ENCODE data around the gene PAFAH2. TPM values are rescaled to one million over a fixed set of nuclear protein-coding genes. Genes with fewer than 3 reads are reported as not detected.
A peak's percentile ranks its signal among the peaks of the same experiment; 100 is the strongest.

PAFAH2 gene
- total and polyA plus RNA-seq, 12 donors, result 6.6 to 32.8 (median 13.6) TPM

DNA sequence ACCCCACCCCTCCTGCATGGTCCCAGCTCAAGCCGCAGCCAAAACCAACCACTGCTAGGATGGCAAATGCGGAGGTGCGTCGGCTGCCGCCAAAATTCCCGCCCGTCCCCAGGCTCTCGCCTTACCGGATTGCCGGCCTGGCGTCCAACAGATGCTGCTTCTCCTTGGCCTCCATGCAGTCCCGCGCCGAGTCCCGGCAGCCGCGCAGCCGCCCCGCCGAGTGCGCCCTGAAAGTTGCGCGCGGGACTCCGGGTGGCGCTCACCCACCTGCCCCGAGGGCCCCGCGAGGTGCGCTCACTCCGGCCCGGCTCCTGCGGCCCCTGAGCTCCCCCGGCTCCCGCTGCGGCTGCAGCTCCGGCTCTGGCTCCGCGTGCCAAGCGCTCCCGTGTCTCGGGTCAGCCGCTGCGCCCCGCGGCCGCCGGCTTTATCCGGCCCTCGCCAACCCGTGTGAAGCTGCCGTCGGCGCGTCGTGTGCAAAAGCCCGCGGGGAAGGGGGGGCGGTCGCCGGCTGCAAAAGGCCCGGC lies 47.9 kb upstream of the PAFAH2 start, which contains the start of gene SLC30A2:
TSS of gene SLC30A2 (minus strand) at position 397 of the 524 bp plus-strand sequence. CDS start at position 175, 222 bp downstream.
- Histone ChIP-seq H3K4me1 (replicated peaks in 1 of 2) (peaks cover 0 to 14% of the 10 kb centered on the region in 2 donors), H3K36me3 (replicated peaks in 1 of 2) (no peaks in the 10 kb centered on the region), H3K27me3 (peaks cover 33% of the 10 kb centered on the region), H3K27ac (no peak within 1 kb of the TSS), H3K4me3 (peak within 1 kb of the TSS in 1 of 4 donors; percentile 38), H3K9me3 (replicated peaks in 1 of 3) (no peaks in the 10 kb centered on the region)
- intact Hi-C loops (cut with DNase I), result no loop called here
- 1 to 3% (median 1%) methylated on average over 13 to 62 of the region's 62 CpGs; no CpG with 5 or more reads in 1 of the 4 donors for WGBS, 4 donors
- no peak for DNase-seq
- no peak for TF ChIP-seq CTCF (IDR thresholded peaks at IDR 0.05)

- Histone ChIP-seq H3K27me3 (peaks cover 33% of the 10 kb centered on the region), H3K36me3 (replicated peaks in 1 of 2) (no peaks in the 10 kb centered on the region), H3K4me1 (replicated peaks in 1 of 2) (peaks cover 0 to 14% of the 10 kb centered on the region in 2 donors), H3K27ac (no peak overlapping the region), H3K9me3 (replicated peaks in 1 of 3) (no peaks in the 10 kb centered on the region), H3K4me3 (peak overlapping the region in 1 of 4 donors; percentile 38)
- DNase-seq, result no peak
- TF ChIP-seq POLR2A (IDR thresholded peaks at IDR 0.05) (no peak), CTCF (IDR thresholded peaks at IDR 0.05) (no peak)
- intact Hi-C loops (cut with DNase I), result loop anchor here in 1 of 2 donors (5.0 kb wide), 1 partner anchor 107 kb away; no protein-coding TSS in a partner anchor
- 47 to 65% (median 55%) methylated on average over 18 to 29 of the region's 29 CpGs for WGBS, 4 donors
Measured at GRCh38 chr1:26044971-26045721, 47.3 kb upstream of the PAFAH2 start.

DNA sequence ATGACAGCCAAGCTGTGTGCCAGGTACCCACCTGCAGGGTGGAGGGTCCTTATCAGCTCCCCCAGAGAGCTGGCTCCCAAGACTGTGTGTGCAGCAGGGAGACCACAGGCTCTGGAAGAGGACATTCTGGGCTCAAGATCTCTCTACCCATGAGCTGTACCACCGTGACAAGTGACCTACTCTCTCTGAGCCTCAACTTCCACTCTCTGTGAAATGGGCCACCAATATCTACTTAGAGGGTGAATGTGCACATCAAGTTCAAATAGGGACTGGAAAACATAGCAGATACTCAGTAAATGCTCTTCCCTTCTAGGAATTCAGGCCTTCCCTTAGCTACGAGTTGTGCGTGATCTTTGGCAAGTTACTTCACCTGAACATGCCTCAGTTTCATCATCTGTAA lies 46.6 kb upstream of the PAFAH2 start:
- peaks cover 0 to 11% of the 10 kb centered on the region in 2 donors for H3K4me1 ChIP-seq (replicated peaks in 1 of 2)
- intact Hi-C loops (cut with DNase I), result loop anchor here in 1 of 2 donors (5.0 kb wide), 1 partner anchor 108 kb away; no protein-coding TSS in a partner anchor
- no peak for DNase-seq
- H3K27ac ChIP-seq, result no peak overlapping the region
- H3K9me3 ChIP-seq (replicated peaks in 1 of 3), result no peaks in the 10 kb centered on the region
- 89 to 97% (median 93%) methylated on average over 3 of the region's 3 CpGs for WGBS, 4 donors
- no peak for TF ChIP-seq POLR2A (IDR thresholded peaks at IDR 0.05)
- no peak for TF ChIP-seq CTCF (IDR thresholded peaks at IDR 0.05)
- peaks cover 33% of the 10 kb centered on the region for H3K27me3 ChIP-seq
- no peaks in the 10 kb centered on the region for H3K36me3 ChIP-seq (replicated peaks in 1 of 2)
- H3K4me3 ChIP-seq, result no peak overlapping the region

DNA sequence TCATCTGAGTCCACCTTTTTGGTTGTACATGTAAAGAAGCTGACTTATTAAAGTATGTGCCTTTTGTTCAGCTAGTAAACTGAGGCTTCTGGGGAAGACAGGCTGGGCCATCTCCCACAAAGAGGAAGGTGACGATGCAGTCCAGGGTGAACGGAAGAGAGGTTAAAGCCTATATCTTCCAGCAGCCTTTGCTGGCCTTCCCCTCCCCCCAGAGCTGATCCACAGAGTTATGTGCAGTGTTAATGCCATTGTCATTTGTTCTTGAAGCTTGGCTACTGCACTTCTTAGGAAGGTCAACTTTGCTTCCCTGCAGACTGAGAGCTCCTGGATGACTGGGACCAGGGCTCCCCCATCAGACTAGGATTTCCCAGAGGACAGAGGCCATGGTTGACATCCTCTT lies 45.9 kb upstream of the PAFAH2 start:
- no peak for DNase-seq
- intact Hi-C loops (cut with DNase I), result loop anchor here in 1 of 2 donors (5.0 kb wide), 1 partner anchor 109 kb away; no protein-coding TSS in a partner anchor
- no peak overlapping the region for H3K27ac ChIP-seq
- no peak overlapping the region for H3K4me3 ChIP-seq
- H3K9me3 ChIP-seq (replicated peaks in 1 of 3), result no peaks in the 10 kb centered on the region
- H3K27me3 ChIP-seq, result peaks cover 33% of the 10 kb centered on the region
- TF ChIP-seq POLR2A (IDR thresholded peaks at IDR 0.05) (no peak), CTCF (IDR thresholded peaks at IDR 0.05) (no peak)
- WGBS, 4 donors, result 78 to 96% (median 82%) methylated on average over 2 of the region's 2 CpGs
- H3K4me1 ChIP-seq (replicated peaks in 1 of 2), result peaks cover 0 to 10% of the 10 kb centered on the region in 2 donors
- H3K36me3 ChIP-seq (replicated peaks in 1 of 2), result no peaks in the 10 kb centered on the region

All from adrenal gland (tissue), 12 donors.